Keratinocyte (primary cell): ENCODE data around the gene TLK1.

ENCODE experiments used
- CTCF ChIP-seq, 3 experiments: IDR thresholded peaks in 1 of 3; conservative IDR thresholded peaks in 1 of 3; optimal IDR thresholded peaks in 1 of 3; 2 replicates in 2 of 3; 3 replicates in 1 of 3; pipeline versions ENCODE3 to v1.5.1; 2011; ENCODE audit warnings: low read length in 3 of 3, mild to moderate bottlenecking in 3 of 3, moderate library complexity in 2 of 3, control low read depth in 1 of 3, inconsistent platforms in 1 of 3; ENCODE audit not compliant: insufficient read depth in 2 of 3; ENCODE audit errors: extremely low read depth in 1 of 3
- EZH2 ChIP-seq: IDR thresholded peaks from one replicate; pipeline ENCODE4 v1.6.1; 2012; ENCODE audit warnings: inconsistent platforms, mild to moderate bottlenecking, low read length, moderate library complexity

- TF ChIP-seq CTCF (optimal IDR thresholded peaks at IDR 0.05 in 1 of 3, IDR thresholded peaks at IDR 0.05 in 1 of 3, conservative IDR thresholded peaks at IDR 0.05 in 1 of 3; ENCODE audit: extremely low read depth in 1 of 3, insufficient read depth in 2 of 3, low read length in 3 of 3) (no peak), EZH2 (no peak)
Observed at GRCh38 chr2:171025214-171025613, 135.5 kb downstream of the TLK1 start.
